CD4-positive, alpha-beta T cell treated with Interleukin-15 for 1 hour (primary cell): ENCODE measurements around the gene SH3BP1.

Experiments
- DNase-seq: peaks from one replicate; pipeline ENCODE4 v3.0.0-alpha.2; 2020

Gene SH3BP1

DNA sequence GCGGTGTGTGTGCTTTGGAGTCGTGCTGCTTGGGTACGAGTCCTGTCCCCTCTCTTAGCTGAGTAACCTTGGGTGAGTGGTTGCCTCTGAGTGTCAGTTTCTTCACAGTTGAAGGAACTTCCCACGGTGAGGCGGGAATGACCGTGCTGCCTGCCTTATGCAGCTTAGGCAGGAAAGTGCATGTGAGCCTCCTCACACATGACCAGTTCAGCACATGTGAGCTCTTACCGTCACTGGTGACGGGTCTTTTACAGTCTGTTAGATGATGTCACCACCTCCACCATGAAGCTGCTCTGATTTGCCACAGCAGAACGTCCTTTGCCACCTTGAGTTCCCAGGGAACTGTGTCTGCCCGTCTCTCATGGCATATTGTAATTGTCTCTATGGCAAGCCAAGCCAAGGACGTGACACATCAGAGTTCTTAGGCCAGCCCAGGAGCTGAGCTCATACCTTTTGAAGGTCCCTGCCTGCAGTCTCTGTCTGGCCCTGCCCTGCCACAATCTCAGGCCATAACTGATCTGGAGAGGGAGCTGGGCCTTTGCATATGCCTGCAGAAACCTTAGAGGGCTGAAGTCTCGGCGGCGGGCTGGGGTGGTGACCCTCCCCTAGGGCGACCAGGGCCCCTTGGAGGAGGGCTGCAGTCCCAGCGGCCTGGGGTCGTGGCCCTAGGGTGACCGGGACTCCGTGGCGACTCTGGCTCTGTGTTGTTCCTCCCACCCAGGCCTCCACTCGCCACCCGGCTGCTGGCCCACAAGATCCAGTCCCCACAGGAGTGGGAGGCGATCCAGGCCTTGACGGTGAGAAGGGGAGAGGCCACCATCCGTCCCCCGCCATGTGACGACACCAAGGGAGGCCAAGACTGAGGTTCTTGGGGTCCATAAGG, 23.0 kb upstream of the SH3BP1 start:
- DNase-seq: no peak

DNA sequence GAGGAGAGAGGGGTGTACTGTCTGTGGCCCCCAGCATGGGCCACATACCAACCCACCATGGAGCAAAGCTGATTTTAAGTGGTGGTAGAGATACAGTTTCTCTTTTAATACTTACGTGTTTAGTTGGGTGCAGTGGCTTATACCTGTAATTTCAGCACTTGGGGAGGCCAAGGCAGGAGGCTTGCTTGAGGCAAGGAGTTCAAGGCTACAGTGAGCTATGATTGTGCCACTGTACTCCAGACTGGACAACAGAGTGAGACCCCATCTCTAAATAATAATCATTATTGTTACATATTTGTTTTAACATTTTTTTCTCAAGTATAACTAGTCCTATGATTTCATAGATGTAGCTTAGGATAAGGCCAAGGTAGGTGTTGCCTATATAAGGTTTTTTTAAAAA, 22.0 kb upstream of the SH3BP1 start:
- DNase-seq: no peak

DNA sequence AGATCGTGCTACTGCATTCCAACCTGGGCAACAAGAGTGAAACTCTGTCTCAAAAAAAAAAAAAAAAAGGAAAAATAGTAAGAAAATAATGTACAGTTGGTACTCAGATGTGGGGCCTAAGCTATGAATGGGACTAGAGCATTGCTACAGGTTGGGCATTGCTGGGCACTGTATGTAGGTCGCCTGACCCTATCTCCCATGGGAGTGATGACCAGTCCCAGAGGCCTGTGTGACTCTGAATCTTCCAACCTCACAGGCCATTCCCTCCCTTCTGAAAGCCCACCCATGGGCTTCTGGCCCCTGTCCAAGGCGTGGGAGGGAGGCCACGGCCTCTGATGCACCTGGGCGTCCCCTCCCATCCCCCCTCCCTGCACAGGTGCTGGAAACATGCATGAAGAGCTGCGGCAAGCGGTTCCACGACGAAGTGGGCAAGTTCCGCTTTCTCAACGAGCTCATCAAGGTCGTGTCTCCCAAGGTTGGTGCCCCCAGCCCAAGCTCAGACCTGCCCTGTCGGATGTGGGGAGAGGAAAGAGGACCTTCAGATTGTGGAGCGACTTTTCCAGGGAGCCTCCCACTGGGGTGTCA, 21.3 kb upstream of the SH3BP1 start:
- DNase-seq: peak; percentile 43

DNA sequence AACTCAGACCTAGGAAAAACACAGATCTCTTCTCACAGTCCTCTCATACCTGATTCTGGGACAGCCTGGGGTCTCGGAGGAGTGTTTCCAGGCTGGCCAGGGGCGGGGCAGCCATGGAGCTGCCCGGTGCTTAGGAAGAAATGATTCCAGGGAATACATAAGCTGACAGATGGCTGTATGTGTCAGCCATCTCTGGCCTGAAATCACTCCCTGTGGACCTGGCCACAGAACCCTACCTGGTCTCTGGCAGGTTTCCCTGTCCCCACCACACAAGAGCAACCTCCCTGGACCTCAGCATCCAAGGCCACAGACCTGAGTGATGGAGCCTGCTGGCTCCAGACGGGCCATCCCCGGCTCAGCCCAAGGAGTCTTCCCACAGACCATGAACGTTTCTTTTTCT, 20.8 kb upstream of the SH3BP1 start:
- no peak for DNase-seq

DNA sequence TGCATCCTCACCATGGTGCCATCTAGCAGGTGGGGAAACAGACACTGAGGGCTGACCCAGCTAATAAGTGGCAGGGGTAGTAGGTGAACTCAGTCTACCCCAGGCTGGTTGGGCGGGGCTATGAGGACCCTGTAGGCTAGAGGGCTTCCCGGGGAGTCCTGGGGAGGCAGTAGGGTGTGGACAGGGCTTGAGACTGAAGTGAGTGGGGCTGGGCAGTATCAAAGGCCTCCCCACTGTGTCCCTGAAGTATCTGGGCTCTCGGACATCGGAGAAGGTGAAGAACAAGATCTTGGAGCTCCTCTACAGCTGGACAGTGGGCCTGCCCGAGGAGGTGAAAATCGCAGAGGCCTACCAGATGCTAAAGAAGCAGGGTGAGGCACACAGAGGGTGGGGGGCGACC, 19.5 kb upstream of the SH3BP1 start:
- no peak for DNase-seq

DNA sequence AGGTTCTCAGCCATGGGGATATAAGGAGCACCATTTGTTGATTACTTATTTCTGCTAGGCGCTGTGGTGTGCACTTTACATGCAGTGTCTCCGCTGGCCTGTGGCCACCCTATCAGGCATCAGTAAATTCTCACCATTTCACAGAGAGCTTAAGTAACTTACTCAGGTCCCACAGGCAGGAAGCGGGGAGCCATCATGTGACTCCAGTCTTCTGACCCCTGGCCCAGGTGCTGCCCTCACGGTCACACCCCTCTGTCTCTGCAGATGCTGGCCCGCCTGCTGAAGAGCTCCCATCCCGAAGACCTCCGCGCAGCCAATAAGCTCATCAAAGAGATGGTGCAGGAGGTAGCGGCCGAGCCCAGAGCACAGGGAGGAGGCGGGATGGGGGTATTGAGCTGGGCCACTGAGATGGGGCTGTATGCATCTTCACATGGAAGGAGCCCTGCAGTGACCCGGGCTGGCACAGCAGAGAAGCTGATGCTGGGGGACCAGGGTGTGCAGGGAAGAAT, 18.1 kb upstream of the SH3BP1 start:
- DNase-seq: no peak

DNA sequence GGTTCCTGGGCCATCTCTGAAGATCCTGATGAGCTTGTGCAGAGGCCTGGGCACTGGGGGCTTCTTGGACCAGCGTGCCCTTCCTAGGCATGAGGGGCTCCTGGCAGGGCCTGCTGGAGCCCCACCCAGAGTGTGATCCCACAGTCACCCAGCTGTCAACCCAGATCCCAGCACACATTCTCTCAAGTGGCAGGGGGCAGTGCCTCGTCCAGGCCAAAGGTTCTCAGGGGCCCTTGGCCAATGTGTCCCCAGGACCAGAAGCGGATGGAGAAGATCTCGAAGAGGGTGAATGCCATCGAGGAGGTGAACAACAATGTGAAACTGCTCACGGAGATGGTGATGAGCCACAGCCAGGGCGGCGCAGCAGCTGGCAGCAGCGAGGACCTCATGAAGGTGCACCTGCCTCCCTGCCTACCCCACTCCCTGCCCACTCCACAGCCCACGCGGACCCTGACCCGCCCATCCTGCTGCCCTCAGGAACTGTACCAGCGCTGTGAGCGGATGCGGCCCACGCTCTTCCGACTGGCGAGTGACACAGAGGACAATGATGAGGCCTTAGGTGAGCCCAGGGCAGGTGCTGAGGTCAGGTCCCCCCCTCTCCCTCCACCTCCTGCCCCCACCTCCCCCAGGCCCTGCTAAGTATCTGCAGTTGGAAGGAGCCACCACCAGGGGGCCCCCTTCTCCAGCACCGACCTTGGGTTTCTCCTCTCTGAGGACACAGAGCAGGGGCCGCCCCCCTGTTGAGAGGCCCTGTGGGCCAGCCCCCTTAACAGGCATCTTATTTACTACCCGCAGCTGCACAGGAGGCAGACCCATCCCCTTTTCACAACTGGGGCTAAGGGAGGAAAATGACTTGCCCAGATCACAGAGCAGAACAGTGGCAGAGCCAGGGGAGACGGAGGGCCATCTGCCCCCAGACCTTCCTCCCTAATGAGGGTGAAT, 16.1 kb upstream of the SH3BP1 start:
- peak; percentile 79 for DNase-seq

DNA sequence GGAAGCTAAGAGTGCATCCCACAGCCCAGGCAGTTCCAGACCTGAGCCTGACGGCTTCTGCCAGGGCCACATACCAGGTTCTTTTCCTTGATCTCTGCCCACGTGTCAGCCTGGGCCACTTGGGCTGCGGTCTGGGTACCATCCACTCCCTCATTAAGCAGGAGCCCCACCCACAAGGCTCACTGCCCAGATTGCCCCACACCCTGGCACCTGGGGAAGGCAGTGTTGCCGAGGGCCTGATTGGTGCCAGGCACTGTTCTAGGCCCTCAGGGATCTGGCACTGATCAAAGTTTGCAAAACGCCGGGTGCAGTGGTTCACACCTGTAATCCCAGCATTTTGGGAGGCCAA, 15.5 kb upstream of the SH3BP1 start:
- DNase-seq: no peak

DNA sequence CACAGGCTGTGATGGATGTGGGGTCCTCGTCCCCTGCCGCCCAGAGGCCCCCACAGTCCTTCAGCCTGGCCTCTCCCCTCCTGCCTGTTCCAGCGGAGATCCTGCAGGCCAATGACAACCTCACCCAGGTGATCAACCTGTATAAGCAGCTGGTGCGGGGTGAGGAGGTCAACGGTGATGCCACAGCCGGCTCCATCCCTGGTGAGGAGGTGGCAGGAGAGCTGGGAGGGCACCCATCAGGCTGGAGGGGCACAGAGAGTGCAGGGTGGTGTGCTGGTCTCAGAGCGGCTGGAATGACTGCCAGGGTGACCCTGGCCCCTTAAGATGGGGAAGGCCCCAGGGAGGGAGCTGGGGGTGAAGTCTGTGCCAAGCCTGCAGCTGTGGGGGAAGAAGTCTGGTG, 14.6 kb upstream of the SH3BP1 start:
- no peak for DNase-seq

DNA sequence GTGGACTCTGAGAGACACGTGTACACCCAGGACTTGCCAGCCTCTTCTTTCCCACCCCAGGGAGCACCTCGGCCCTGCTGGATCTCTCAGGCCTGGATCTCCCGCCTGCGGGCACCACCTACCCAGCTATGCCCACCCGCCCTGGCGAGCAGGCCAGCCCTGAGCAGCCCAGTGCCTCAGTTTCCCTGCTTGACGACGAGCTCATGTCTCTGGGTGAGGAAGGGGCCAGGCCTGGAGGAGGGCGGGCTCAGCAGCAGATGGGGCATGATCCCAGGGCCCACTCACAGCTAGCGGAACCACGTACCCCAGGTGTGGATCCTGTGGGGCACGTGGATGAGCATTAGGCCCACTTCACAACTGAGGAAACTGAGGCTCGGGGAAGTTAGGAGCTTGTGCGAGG, 13.7 kb upstream of the SH3BP1 start:
- no peak for DNase-seq

DNA sequence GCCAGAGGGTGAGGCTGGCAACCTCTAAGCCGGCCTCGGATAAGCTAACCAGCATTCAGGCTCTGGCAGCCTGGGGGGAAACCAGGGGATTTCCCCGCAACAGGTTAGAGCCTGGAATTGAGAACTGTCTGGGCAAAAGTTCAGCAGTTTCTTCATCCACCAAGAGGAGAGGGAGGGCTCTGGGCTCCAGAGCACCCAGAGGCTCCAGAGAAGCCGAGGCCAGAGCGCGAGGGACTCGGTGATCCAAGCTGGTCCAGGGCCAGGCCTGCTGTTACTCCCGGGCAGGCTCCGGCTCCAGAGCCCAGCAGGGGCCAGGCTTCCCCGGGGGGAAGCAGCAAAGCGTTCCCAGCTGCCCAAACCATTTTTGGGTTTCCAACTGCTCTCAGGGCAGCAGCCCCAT, 13.3 kb upstream of the SH3BP1 start:
- no peak for DNase-seq

DNA sequence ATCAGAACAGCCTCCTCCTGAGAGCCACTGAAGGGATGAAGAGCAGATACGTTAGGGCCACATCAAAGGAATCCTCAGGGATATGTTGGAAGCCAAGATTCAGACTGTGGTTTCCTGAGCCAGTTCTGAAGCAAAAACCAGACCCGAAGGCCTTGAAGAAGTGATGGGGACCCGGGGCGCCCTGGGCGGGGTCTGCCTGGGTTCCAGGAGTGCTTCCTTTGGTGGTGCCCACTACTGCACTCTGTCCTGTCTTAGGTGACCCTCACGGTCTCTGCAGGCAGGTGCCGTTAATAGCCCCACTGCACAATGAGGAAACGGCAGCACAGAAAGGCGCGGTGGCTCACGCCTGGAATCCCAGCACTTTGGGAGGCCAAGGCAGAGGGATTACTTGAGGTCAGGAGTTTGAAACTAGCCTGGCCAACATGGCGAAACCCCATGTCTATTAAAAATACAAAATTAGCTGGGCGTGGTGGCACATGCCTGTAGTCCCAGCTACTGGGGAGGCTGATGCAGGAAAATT, 12.9 kb upstream of the SH3BP1 start:
- no peak for DNase-seq

DNA sequence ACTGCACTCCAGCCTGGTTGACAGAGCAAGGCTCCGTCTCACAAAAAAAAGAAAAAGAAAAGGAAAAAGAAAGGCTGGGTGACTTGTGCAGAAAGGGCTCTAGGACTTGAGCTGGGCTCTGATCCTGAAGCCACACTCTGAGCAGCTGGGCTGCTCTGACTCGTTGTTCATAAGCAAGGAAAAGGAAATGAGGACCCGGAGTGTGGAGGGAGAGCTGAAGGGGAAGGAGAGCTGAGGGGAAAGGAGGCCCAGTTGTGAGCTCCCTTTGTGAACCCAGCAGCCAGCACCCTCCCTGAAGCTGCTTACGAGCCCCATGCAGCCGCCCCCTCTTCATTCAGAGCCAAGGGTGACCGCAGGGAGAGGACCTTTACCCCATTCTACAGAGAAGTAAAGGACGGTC, 12.3 kb upstream of the SH3BP1 start:
- DNase-seq: no peak

DNA sequence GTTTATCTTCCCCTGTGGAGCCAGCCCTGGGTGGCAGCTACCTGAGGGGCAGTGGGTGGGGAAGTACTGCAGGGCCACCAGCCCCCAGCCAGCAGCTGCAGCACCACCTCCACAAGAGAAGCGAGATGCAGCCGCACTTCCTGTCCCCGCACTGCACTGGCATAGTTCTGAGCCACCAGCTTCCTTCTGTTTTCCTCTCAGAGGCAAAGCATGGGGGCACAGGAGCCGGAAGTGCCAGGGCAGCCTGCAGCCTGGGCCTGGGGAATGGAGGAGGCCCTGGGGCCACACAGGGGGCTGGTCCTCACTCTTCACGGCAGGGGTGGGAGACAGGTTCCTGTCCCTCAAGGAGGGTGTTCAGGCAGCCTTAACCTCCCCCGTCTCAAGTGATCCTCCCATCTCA, 11.9 kb upstream of the SH3BP1 start:
- peak; percentile 64 for DNase-seq

DNA sequence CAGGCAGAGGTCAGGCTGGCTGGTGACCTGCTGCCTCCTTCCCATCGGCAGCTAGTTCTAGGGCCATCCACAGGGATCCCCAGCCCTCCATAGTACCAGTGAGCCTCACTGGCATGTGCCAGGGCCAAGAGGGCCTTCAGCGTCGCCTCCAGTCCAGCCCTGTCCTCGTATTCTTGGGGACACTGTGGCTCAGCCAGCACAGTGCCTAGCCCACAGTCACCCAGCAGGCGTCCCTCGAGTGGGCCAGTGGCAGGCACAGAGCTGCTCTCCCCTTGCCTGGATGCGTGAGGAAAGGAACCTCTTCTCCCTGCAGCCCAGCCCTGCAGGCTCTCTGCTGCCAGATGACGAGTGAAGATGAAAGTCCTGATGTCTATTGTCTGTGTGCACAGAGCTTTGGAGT, 10.6 kb upstream of the SH3BP1 start:
- no peak for DNase-seq

DNA sequence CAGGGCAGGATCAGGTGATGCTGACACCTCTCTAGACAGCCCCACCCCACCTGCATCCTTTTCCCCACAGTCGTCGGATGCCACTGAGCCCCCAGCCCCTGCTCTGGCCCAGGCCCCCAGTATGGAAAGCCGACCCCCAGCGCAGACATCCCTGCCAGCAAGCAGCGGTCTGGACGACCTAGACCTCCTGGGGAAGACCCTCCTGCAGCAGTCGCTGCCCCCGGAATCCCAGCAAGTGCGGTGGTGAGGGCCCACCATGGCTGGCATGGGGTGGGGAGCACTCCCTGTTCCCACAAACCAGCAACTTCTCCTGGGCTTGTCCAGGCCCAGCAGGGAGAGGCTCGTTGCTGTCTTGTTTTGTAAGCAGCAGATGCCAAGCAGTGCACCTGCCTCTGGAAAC, 9.5 kb upstream of the SH3BP1 start:
- DNase-seq: no peak

DNA sequence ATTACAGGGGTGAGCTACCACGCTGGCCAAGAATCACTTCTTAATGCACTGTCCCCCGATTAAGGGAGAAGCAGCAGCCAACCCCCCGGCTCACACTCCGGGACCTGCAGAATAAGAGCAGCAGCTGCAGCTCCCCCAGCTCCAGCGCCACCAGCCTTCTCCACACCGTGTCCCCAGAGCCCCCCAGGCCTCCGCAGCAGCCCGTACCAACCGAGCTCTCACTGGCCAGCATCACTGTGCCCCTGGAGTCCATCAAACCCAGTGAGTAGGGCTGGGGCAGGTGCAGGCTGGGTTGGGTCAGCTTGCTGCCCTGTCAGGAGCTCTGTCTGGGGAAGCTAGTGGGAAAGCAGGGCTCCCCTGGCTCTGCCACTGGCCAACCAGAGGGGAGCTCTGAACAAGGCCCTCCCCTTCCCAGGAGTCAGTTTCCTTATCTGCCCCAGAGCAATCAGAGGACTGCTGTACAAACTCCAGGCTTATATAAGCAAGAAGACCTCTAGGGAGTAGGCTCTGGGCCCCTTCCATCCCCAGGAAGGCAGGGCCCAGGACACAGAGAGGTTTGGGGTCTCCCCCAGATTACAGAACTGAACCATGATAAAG, 8.5 kb upstream of the SH3BP1 start:
- DNase-seq: no peak

DNA sequence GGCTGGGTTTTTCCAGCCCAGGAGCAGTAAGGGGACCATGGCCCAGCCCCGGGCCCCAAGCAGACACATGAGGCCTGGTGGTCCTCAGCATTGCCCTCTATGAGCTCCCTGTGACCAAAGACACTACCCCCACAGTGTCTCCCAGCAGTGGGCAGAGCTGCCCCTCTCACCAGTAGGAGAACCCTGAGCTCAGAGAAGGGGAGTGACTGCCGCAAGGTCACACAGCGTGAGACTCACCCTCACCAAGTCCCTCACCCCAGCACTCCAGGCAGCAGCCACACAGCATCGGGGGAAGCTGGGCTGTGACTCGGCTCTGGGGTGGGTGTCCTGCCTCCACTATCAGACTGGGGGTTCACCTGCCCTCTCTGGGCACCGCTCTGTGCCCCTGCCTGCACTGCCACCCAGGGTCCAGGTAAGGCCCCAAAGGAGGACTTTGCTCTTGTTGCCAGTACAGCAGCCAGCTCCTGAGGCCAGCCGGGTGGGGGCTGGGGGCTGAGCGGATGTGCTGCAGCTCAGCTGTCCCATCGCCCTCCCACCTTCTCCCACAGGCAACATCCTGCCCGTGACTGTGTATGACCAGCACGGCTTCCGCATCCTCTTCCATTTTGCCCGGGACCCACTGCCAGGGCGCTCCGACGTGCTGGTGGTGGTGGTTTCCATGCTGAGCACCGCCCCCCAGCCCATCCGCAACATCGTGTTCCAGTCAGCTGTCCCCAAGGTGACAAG, 7.9 kb upstream of the SH3BP1 start:
- no peak for DNase-seq

DNA sequence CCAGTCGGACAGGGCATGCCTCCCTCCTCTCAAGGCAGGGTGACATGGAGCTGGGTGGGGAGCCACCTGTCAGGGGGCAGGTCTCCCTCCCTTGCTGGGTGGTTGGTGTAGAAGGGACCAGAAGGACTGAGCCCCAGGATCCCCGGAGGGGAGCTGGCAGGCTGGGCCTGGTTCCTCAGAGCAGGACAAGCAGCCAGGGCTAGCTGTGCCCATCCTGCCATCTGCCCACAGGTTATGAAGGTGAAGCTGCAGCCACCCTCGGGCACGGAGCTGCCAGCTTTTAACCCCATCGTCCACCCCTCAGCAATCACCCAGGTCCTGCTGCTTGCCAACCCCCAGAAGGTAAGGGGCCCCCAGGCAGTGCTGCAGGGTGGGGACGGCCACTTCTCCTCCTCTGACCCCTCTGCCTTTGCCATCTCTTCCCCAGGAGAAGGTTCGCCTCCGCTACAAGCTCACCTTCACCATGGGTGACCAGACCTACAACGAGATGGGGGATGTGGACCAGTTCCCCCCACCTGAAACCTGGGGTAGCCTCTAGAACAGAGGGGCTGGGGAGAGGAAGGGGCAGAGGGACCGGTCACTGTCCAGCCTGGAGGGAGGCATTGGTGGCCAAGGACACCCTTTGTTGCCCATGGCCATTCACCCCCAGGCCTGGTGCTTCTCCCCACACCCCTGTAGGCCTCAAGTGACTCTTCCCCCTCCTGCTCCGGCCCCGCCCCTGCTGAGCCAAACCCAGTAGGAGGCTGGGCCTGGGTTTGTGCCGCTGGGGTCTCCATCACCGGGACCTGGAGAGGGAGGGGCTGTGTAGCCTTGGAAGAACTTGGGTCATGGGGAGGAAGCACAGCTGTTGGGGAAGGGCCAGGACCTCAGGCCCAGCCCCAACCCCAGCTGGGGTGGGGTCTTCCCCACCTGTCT, 7.0 kb upstream of the SH3BP1 start:
- no peak for DNase-seq

DNA sequence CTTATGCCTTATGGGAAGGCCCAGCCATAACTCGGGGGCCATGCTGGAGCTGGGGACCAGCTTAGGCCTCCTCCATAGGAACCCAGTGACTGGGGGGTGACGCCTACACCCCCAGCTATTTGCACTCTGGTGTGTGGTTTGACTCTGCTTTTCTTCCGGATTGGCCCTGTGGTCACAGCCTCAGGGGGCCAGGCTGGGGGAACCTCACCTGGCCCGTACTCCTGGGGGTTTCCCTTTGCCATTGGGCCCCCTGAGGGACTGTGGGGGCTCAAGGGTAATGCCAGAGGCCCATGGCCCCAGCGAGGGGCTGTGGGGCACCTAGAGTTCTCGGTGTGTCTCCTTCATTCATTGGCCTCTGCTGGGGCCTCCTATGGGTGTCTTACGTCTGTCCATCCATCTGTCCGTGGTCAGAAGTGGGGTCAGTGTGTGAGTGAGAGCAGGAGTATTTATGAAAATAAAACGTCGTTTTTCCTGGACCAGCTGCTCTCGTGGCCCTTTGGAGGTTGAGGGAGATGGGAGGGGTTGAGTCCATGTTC, 6.3 kb upstream of the SH3BP1 start:
- DNase-seq: peak; percentile 58
